ENCODE data around the gene PHLDA3.

PHLDA3 gene

GRCh38 chr1:201515895-201516294 lies 46.9 kb upstream of the PHLDA3 start:
- H2BK120ac ChIP-seq (ENCODE audit: low read depth, low read length) = no peak overlapping the region
- H3K4me1 ChIP-seq (ENCODE audit: control insufficient read depth, insufficient read depth, low read depth, low read length) = peaks cover 6% of the 10 kb centered on the region
- H4K8ac ChIP-seq (ENCODE audit: low read length) = no peak overlapping the region
- H3K4ac ChIP-seq (ENCODE audit: low read depth in 1 of 2, low read length in 2 of 2) = no peak overlapping the region
- no peak overlapping the region for H4K91ac ChIP-seq (ENCODE audit: low read length)
- no peaks in the 10 kb centered on the region for H3K36me3 ChIP-seq (ENCODE audit: control insufficient read depth in 1 of 2, insufficient read depth in 2 of 2, low read depth in 1 of 2, low read length in 2 of 2)
- no peak overlapping the region for H3K27ac ChIP-seq (ENCODE audit: low read length, poor library complexity, severe bottlenecking)
- no peak overlapping the region for H3K9ac ChIP-seq (ENCODE audit: low read length)
- WGBS = no CpG with 5 or more reads among the region's 1 CpG
- no peaks in the 10 kb centered on the region for H3K27me3 ChIP-seq (ENCODE audit: control insufficient read depth in 1 of 2, insufficient read depth in 1 of 2, low read length in 2 of 2)
- no peak overlapping the region for H2BK15ac ChIP-seq (ENCODE audit: low read depth, poor library complexity, severe bottlenecking)
- no peak overlapping the region for H2BK12ac ChIP-seq (ENCODE audit: low read length in 2 of 2)
- no peaks in the 10 kb centered on the region for H3K9me3 ChIP-seq (ENCODE audit: control insufficient read depth, low read length)
- no peak overlapping the region for H2AK5ac ChIP-seq (ENCODE audit: low read length, severe bottlenecking)
- no peak overlapping the region for H2AFZ ChIP-seq (ENCODE audit: low read depth, low read length)
- no peak overlapping the region for H3K14ac ChIP-seq (ENCODE audit: low read length in 2 of 2)
- H3K4me2 ChIP-seq (ENCODE audit: low read length, poor library complexity, severe bottlenecking) = no peak overlapping the region
- no peak overlapping the region for H2BK5ac ChIP-seq (ENCODE audit: low read depth, low read length, poor library complexity, severe bottlenecking)
- H3K18ac ChIP-seq (ENCODE audit: low read depth in 1 of 2, low read length in 2 of 2) = no peak overlapping the region
- no peaks in the 10 kb centered on the region for H3K79me1 ChIP-seq (replicated peaks; ENCODE audit: low read length, poor library complexity, severe bottlenecking)
- DNase-seq = no peak
- no peak overlapping the region for H3K23ac ChIP-seq (ENCODE audit: low read length in 2 of 2)
- H3K4me3 ChIP-seq (ENCODE audit: insufficient read depth in 1 of 2, low read depth in 1 of 2, low read length in 2 of 2) = no peak overlapping the region

- Histone ChIP-seq H4K8ac (ENCODE audit: low read length) (no peak overlapping the region), H2BK15ac (ENCODE audit: low read depth, poor library complexity, severe bottlenecking) (no peak overlapping the region), H3K23ac (ENCODE audit: low read length in 2 of 2) (no peak overlapping the region), H3K79me1 (replicated peaks; ENCODE audit: low read length, poor library complexity, severe bottlenecking) (no peaks in the 10 kb centered on the region), H3K27me3 (ENCODE audit: control insufficient read depth in 1 of 2, insufficient read depth in 1 of 2, low read length in 2 of 2) (no peaks in the 10 kb centered on the region), H3K4me2 (ENCODE audit: low read length, poor library complexity, severe bottlenecking) (no peak overlapping the region), H2BK120ac (ENCODE audit: low read depth, low read length) (no peak overlapping the region), H3K9ac (ENCODE audit: low read length) (no peak overlapping the region), H2BK12ac (ENCODE audit: low read length in 2 of 2) (no peak overlapping the region), H3K27ac (ENCODE audit: low read length, poor library complexity, severe bottlenecking) (no peak overlapping the region), H3K14ac (ENCODE audit: low read length in 2 of 2) (no peak overlapping the region), H2BK5ac (ENCODE audit: low read depth, low read length, poor library complexity, severe bottlenecking) (no peak overlapping the region), H3K4ac (ENCODE audit: low read depth in 1 of 2, low read length in 2 of 2) (no peak overlapping the region), H3K36me3 (ENCODE audit: control insufficient read depth in 1 of 2, insufficient read depth in 2 of 2, low read depth in 1 of 2, low read length in 2 of 2) (no peaks in the 10 kb centered on the region), H4K91ac (ENCODE audit: low read length) (no peak overlapping the region), H3K18ac (ENCODE audit: low read depth in 1 of 2, low read length in 2 of 2) (no peak overlapping the region), H3K9me3 (ENCODE audit: control insufficient read depth, low read length) (no peaks in the 10 kb centered on the region), H3K4me3 (ENCODE audit: insufficient read depth in 1 of 2, low read depth in 1 of 2, low read length in 2 of 2) (no peak overlapping the region), H2AK5ac (ENCODE audit: low read length, severe bottlenecking) (no peak overlapping the region), H2AFZ (ENCODE audit: low read depth, low read length) (no peak overlapping the region), H3K4me1 (ENCODE audit: control insufficient read depth, insufficient read depth, low read depth, low read length) (peaks cover 6% of the 10 kb centered on the region)
- DNase-seq = no peak
- 76% methylated on average over 9 of the region's 9 CpGs for WGBS
These were observed 46.2 kb upstream of the PHLDA3 start for GRCh38 chr1:201515062-201515750.

GRCh38 chr1:201514466-201514865 lies 45.5 kb upstream of the PHLDA3 start:
- Histone ChIP-seq H2AFZ (ENCODE audit: low read depth, low read length) (no peak overlapping the region), H4K91ac (ENCODE audit: low read length) (no peak overlapping the region), H4K8ac (ENCODE audit: low read length) (no peak overlapping the region), H3K18ac (ENCODE audit: low read depth in 1 of 2, low read length in 2 of 2) (no peak overlapping the region), H2BK15ac (ENCODE audit: low read depth, poor library complexity, severe bottlenecking) (no peak overlapping the region), H3K14ac (ENCODE audit: low read length in 2 of 2) (no peak overlapping the region), H3K36me3 (ENCODE audit: control insufficient read depth in 1 of 2, insufficient read depth in 2 of 2, low read depth in 1 of 2, low read length in 2 of 2) (no peaks in the 10 kb centered on the region), H2BK12ac (ENCODE audit: low read length in 2 of 2) (no peak overlapping the region), H3K23ac (ENCODE audit: low read length in 2 of 2) (no peak overlapping the region), H3K4me1 (ENCODE audit: control insufficient read depth, insufficient read depth, low read depth, low read length) (peaks cover 6% of the 10 kb centered on the region), H2BK120ac (ENCODE audit: low read depth, low read length) (no peak overlapping the region), H3K4me2 (ENCODE audit: low read length, poor library complexity, severe bottlenecking) (no peak overlapping the region), H2BK5ac (ENCODE audit: low read depth, low read length, poor library complexity, severe bottlenecking) (no peak overlapping the region), H3K4ac (ENCODE audit: low read depth in 1 of 2, low read length in 2 of 2) (no peak overlapping the region), H3K27me3 (ENCODE audit: control insufficient read depth in 1 of 2, insufficient read depth in 1 of 2, low read length in 2 of 2) (no peaks in the 10 kb centered on the region), H3K4me3 (ENCODE audit: insufficient read depth in 1 of 2, low read depth in 1 of 2, low read length in 2 of 2) (no peak overlapping the region), H2AK5ac (ENCODE audit: low read length, severe bottlenecking) (no peak overlapping the region), H3K79me1 (replicated peaks; ENCODE audit: low read length, poor library complexity, severe bottlenecking) (no peaks in the 10 kb centered on the region), H3K27ac (ENCODE audit: low read length, poor library complexity, severe bottlenecking) (no peak overlapping the region), H3K9ac (ENCODE audit: low read length) (no peak overlapping the region), H3K9me3 (ENCODE audit: control insufficient read depth, low read length) (no peaks in the 10 kb centered on the region)
- no peak for DNase-seq
- 98% methylated on average over 2 of the region's 2 CpGs for WGBS

GRCh38 chr1:201513498-201514243 lies 44.7 kb upstream of the PHLDA3 start:
- H3K14ac ChIP-seq (ENCODE audit: low read length in 2 of 2) = no peak overlapping the region
- peak overlapping the region in 1 of 2 experiments; percentile 38 for H3K18ac ChIP-seq (ENCODE audit: low read depth in 1 of 2, low read length in 2 of 2)
- 96% methylated on average over 6 of the region's 6 CpGs for WGBS
- H3K4me2 ChIP-seq (ENCODE audit: low read length, poor library complexity, severe bottlenecking) = no peak overlapping the region
- H3K23ac ChIP-seq (ENCODE audit: low read length in 2 of 2) = no peak overlapping the region
- no peak overlapping the region for H2BK5ac ChIP-seq (ENCODE audit: low read depth, low read length, poor library complexity, severe bottlenecking)
- H2AK5ac ChIP-seq (ENCODE audit: low read length, severe bottlenecking) = no peak overlapping the region
- H3K9ac ChIP-seq (ENCODE audit: low read length) = no peak overlapping the region
- H3K27me3 ChIP-seq (ENCODE audit: control insufficient read depth in 1 of 2, insufficient read depth in 1 of 2, low read length in 2 of 2) = no peaks in the 10 kb centered on the region
- no peak overlapping the region for H4K8ac ChIP-seq (ENCODE audit: low read length)
- H3K36me3 ChIP-seq (ENCODE audit: control insufficient read depth in 1 of 2, insufficient read depth in 2 of 2, low read depth in 1 of 2, low read length in 2 of 2) = no peaks in the 10 kb centered on the region
- no peak for DNase-seq
- no peak overlapping the region for H3K4me3 ChIP-seq (ENCODE audit: insufficient read depth in 1 of 2, low read depth in 1 of 2, low read length in 2 of 2)
- no peaks in the 10 kb centered on the region for H3K79me1 ChIP-seq (replicated peaks; ENCODE audit: low read length, poor library complexity, severe bottlenecking)
- no peaks in the 10 kb centered on the region for H3K9me3 ChIP-seq (ENCODE audit: control insufficient read depth, low read length)
- H3K27ac ChIP-seq (ENCODE audit: low read length, poor library complexity, severe bottlenecking) = no peak overlapping the region
- H2BK12ac ChIP-seq (ENCODE audit: low read length in 2 of 2) = no peak overlapping the region
- H2BK120ac ChIP-seq (ENCODE audit: low read depth, low read length) = no peak overlapping the region
- H3K4ac ChIP-seq (ENCODE audit: low read depth in 1 of 2, low read length in 2 of 2) = no peak overlapping the region
- peak overlapping the region; percentile 39 for H2BK15ac ChIP-seq (ENCODE audit: low read depth, poor library complexity, severe bottlenecking)
- H2AFZ ChIP-seq (ENCODE audit: low read depth, low read length) = no peak overlapping the region
- H3K4me1 ChIP-seq (ENCODE audit: control insufficient read depth, insufficient read depth, low read depth, low read length) = peaks cover 6% of the 10 kb centered on the region
- H4K91ac ChIP-seq (ENCODE audit: low read length) = no peak overlapping the region
